ENCODE results near the gene TMEM131L.

Gene TMEM131L

GRCh38 chr4:153610623-153611376, 144.6 kb downstream of the TMEM131L start:
- DNase-seq (ENCODE audit: low read depth, low spot score), result no peak

- DNase-seq (ENCODE audit: low read depth, low spot score), result no peak
Measured at GRCh38 chr4:153611679-153612078, 145.5 kb downstream of the TMEM131L start.

GRCh38 chr4:153612878-153613277, 146.7 kb downstream of the TMEM131L start:
- no peak for DNase-seq (ENCODE audit: low read depth, low spot score)

- no peak for DNase-seq (ENCODE audit: low read depth, low spot score)
Measured at GRCh38 chr4:153616006-153616555, 149.9 kb downstream of the TMEM131L start.

GRCh38 chr4:153618833-153619232, 152.7 kb downstream of the TMEM131L start:
- no peak for DNase-seq (ENCODE audit: low read depth, low spot score)

- DNase-seq (ENCODE audit: low read depth, low spot score), result no peak
Measured at GRCh38 chr4:153619811-153620210, 153.7 kb downstream of the TMEM131L start.

GRCh38 chr4:153620352-153620751, 154.2 kb downstream of the TMEM131L start:
- DNase-seq (ENCODE audit: low read depth, low spot score), result no peak

GRCh38 chr4:153622093-153622492, 155.9 kb downstream of the TMEM131L start:
- no peak for DNase-seq (ENCODE audit: low read depth, low spot score)

- DNase-seq (ENCODE audit: low read depth, low spot score), result no peak
Measured at GRCh38 chr4:153622778-153623240, 156.6 kb downstream of the TMEM131L start.

GRCh38 chr4:153623491-153623890, 157.3 kb downstream of the TMEM131L start:
- no peak for DNase-seq (ENCODE audit: low read depth, low spot score)

- DNase-seq (ENCODE audit: low read depth, low spot score), result no peak
Measured at GRCh38 chr4:153628796-153629315, 162.7 kb downstream of the TMEM131L start.

GRCh38 chr4:153629776-153630175, 163.6 kb downstream of the TMEM131L start:
- DNase-seq (ENCODE audit: low read depth, low spot score), result no peak

- DNase-seq (ENCODE audit: low read depth, low spot score), result no peak
Measured at GRCh38 chr4:153634738-153635353, 168.7 kb downstream of the TMEM131L start.

GRCh38 chr4:153635846-153636245, 169.7 kb downstream of the TMEM131L start:
- no peak for DNase-seq (ENCODE audit: low read depth, low spot score)

- no peak for DNase-seq (ENCODE audit: low read depth, low spot score)
Measured at GRCh38 chr4:153637201-153637600, 171.0 kb downstream of the TMEM131L start.

- no peak for DNase-seq (ENCODE audit: low read depth, low spot score)
Measured at GRCh38 chr4:153638011-153638410, 171.9 kb downstream of the TMEM131L start.

- DNase-seq (ENCODE audit: low read depth, low spot score), result no peak
Measured at GRCh38 chr4:153638999-153639398, 172.8 kb downstream of the TMEM131L start.

- no peak for DNase-seq (ENCODE audit: low read depth, low spot score)
Measured at GRCh38 chr4:153639833-153640802, 174.0 kb downstream of the TMEM131L start.

- no peak for DNase-seq (ENCODE audit: low read depth, low spot score)
Measured at GRCh38 chr4:153641532-153641931, 175.4 kb downstream of the TMEM131L start.

- DNase-seq (ENCODE audit: low read depth, low spot score), result no peak
Measured at GRCh38 chr4:153643406-153644383, 177.5 kb downstream of the TMEM131L start.
